ENCODE measurements around the gene KIDINS220. TPM values are rescaled to one million over a fixed set of nuclear protein-coding genes. Genes with fewer than 3 reads are reported as not detected.

KIDINS220 gene
- total RNA-seq, 2 donors from 2014 or later: 58.5 to 60.9 TPM

GRCh38 chr2:8856176-8856575 lies 18.8 kb upstream of the KIDINS220 start:
- intact Hi-C loops (cut with DNase I): no loop called here
- no peak for DNase-seq (ENCODE audit: low spot score)

GRCh38 chr2:8855010-8855409 lies 17.6 kb upstream of the KIDINS220 start:
- intact Hi-C loops (cut with DNase I): no loop called here
- no peak for DNase-seq (ENCODE audit: low spot score)

GRCh38 chr2:8853426-8853825 lies 16.0 kb upstream of the KIDINS220 start:
- DNase-seq (ENCODE audit: low spot score): no peak
- intact Hi-C loops (cut with DNase I): no loop called here

GRCh38 chr2:8851811-8852560 lies 14.6 kb upstream of the KIDINS220 start:
- no peak for DNase-seq (ENCODE audit: low spot score)
- intact Hi-C loops (cut with DNase I): no loop called here

- intact Hi-C loops (cut with DNase I): no loop called here
- no peak for DNase-seq (ENCODE audit: low spot score)
Measured at GRCh38 chr2:8850845-8851487, 13.6 kb upstream of the KIDINS220 start.

GRCh38 chr2:8849327-8849726 lies 11.9 kb upstream of the KIDINS220 start:
- no peak for DNase-seq (ENCODE audit: low spot score)
- intact Hi-C loops (cut with DNase I): no loop called here

GRCh38 chr2:8848328-8849100 lies 11.1 kb upstream of the KIDINS220 start:
- no peak for DNase-seq (ENCODE audit: low spot score)
- intact Hi-C loops (cut with DNase I): no loop called here

- DNase-seq (ENCODE audit: low spot score): no peak
- intact Hi-C loops (cut with DNase I): no loop called here
Measured at GRCh38 chr2:8847400-8847799, 10.0 kb upstream of the KIDINS220 start.

GRCh38 chr2:8841932-8842331 lies 4.5 kb upstream of the KIDINS220 start:
- intact Hi-C loops (cut with DNase I): no loop called here

GRCh38 chr2:8840475-8841091 lies 3.2 kb upstream of the KIDINS220 start:
- DNase-seq (ENCODE audit: low spot score): no peak
- intact Hi-C loops (cut with DNase I): no loop called here

More at GRCh38 chr2:8841932-8842331, 4.5 kb upstream of the KIDINS220 start:
- no peak for DNase-seq (ENCODE audit: low spot score)

- intact Hi-C loops (cut with DNase I): no loop called here
- no peak for DNase-seq (ENCODE audit: low spot score)
Measured at GRCh38 chr2:8839189-8839965, 2.0 kb upstream of the KIDINS220 start.

- intact Hi-C loops (cut with DNase I): no loop called here
- no peak for DNase-seq (ENCODE audit: low spot score)
Measured at GRCh38 chr2:8837795-8838140, 355 bp upstream of the KIDINS220 start.

GRCh38 chr2:8835279-8835678 lies 2.1 kb downstream of the KIDINS220 start:
- no peak for DNase-seq (ENCODE audit: low spot score)
- intact Hi-C loops (cut with DNase I): no loop called here

- no peak for DNase-seq (ENCODE audit: low spot score)
- intact Hi-C loops (cut with DNase I): no loop called here
Measured at GRCh38 chr2:8833853-8834252, 3.6 kb downstream of the KIDINS220 start.

GRCh38 chr2:8831516-8831915 lies 5.9 kb downstream of the KIDINS220 start:
- no peak for DNase-seq (ENCODE audit: low spot score)
- intact Hi-C loops (cut with DNase I): no loop called here

- intact Hi-C loops (cut with DNase I): no loop called here
- no peak for DNase-seq (ENCODE audit: low spot score)
Measured at GRCh38 chr2:8827729-8828128, 9.7 kb downstream of the KIDINS220 start.

- intact Hi-C loops (cut with DNase I): no loop called here
Measured at GRCh38 chr2:8822218-8822617, 15.2 kb downstream of the KIDINS220 start.

GRCh38 chr2:8821276-8822217 lies 15.9 kb downstream of the KIDINS220 start:
- intact Hi-C loops (cut with DNase I): no loop called here
- DNase-seq (ENCODE audit: low spot score): no peak

More at GRCh38 chr2:8822218-8822617, 15.2 kb downstream of the KIDINS220 start:
- no peak for DNase-seq (ENCODE audit: low spot score)
